NCI-H1417 (cell line): ENCODE results near the gene DHX8.

Experiments
- DNase-seq, 3 experiments: peaks; one replicate each; lab custom pipeline; 2025; lab: John Stamatoyannopoulos, UW

Gene DHX8

GRCh38 chr17:43524945-43525575, 41.3 kb downstream of the DHX8 start:
- no peak for DNase-seq

DNA sequence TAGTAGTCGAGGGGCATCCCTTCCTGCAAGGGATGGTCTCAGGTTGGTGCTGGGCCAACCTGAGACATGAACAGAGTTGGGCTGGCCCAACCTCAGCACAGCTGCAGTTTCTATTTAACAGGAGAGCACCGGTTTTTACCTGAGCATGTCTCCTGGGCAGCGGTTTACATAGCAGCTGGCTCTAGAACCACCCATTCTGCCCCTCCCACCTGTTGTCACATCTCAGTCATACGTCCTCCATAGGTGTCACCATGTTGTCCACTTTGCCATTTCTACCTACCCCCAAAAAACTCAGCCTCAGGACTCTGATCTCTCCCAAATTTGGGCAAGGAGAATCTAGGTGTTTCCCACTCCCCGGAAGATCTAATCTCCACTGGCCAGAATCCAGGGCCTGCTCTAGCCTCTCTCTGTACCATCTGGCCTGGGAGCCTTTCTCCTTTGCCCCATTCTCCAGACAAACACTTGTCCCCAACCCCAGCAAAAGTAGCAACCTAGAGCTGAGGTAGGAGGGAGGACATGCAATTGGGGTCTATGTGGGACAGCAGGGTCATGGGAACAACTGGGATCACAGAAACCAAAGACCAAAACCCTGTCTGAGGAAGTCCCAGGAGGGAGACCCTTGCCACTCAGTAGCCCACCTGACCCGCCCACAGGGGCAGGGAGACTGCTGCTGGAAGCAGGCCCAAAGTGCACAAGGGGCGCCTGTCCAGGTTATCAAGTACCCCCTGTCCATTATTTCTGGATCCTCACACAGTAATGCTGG, 43.3 kb downstream of the DHX8 start:
- DNase-seq, result no peak

- no peak for DNase-seq
These were observed 44.7 kb downstream of the DHX8 start for GRCh38 chr17:43528319-43528987.

GRCh38 chr17:43528988-43529814, 45.4 kb downstream of the DHX8 start:
- DNase-seq, result no peak

DNA sequence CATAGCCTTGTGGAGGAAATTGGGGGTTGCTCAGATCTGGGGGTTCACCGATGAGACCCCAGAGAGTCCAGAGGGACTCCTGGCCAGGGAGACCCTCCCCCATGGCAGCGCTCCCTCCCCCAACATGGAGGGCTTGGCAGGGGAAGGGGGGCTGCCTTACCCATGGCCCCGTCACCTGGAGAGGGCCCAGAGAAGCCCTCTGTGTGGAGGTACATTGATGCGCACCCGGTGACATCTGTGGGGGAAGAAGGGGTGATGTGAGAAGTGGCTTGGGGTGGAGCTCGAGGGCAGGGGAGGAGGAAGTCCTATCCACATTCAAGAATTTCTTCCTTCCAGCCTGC, 46.1 kb downstream of the DHX8 start:
- no peak for DNase-seq

DNA sequence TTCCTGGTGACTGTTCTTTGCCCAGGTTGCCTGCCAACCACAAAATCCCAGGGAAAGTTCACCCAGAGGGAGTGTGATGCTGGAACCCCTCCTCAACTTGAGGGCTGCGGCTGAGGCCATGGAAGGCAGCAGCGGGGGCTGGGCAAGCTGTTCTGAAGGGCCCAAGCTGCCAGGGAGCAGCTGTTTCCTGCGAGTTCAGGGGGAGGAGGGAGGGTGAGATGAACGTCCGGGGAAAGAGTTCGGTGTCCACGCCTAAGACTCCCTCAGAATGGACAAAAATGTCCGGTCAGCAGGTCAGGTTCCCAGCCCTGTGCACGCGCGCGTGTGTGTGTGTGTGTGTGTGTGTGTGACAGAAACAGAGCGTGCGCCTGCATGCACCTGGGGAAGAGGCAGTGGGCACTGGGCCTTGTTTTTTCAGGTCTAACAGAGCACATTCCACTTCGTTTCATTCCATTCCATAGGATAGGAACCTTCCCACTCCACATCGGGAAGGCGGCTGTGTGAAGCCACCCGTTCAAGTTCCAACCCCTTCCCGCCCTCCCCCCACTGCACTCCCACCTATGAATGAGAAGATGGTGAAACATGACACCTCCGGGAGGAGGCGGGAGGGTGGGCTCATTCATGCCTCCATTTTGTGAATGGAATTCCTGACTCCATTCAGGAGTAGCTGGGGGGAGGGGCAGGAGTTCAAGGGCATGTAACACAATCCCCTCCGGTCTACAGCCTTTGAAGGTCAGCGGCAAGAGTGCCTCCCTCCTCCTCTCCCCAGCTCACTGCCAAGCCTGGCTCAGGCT, 46.7 kb downstream of the DHX8 start:
- DNase-seq, result peak; percentile 75 to 92 (median 92)

DNA sequence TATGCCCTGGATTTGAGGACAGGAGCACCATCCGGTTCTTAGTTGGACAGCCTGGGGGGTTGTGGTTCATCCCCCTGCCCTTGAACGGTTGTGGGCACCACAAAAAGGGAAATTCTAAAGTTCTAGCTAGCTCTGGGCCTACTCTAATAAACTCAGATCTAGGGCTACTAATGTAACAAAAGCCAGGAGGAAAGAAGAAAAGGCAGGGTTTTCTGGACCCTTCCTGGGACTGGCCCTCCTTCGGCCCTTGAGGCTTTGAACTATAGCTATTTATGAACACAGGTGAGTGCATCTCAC, 47.3 kb downstream of the DHX8 start:
- DNase-seq, result no peak

DNA sequence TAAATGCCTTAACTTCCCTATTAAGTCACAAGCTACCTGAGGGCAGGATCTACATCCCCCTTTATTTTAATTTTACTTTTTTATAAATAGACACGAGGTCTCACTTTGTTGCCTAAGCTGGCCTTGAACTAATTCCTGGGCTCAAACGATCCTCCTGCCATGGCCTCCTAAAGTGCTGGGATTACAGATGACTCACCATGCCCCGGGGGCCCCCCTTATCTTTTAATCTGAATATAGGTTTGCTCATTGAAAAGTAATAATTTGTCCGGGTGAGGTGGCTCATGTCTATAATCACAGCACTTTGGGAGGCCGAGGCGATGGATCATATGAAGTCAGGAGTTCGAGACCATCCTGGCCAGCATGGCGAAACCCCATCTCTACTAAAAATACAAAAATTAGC, 48.2 kb downstream of the DHX8 start:
- DNase-seq, result no peak

DNA sequence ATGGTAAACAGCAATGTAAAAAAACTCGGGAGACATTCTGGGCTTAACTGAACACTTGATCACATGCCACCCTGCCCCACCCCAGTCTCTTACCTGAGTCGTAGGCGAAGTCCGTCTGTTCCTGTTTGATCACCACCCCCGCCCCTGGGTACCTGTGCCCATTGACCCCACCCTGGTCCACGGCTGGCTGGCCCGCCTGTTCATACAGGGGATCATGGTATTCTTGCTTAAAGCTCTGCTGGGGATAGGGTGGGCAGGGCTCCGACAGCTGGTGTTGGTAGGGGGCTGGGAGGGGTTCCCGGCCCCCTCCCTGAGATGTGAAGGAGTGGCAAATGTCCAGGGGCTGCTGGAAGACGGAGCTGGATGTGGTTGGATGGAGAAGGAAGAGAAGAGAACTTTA, 48.8 kb downstream of the DHX8 start:
- no peak for DNase-seq

DNA sequence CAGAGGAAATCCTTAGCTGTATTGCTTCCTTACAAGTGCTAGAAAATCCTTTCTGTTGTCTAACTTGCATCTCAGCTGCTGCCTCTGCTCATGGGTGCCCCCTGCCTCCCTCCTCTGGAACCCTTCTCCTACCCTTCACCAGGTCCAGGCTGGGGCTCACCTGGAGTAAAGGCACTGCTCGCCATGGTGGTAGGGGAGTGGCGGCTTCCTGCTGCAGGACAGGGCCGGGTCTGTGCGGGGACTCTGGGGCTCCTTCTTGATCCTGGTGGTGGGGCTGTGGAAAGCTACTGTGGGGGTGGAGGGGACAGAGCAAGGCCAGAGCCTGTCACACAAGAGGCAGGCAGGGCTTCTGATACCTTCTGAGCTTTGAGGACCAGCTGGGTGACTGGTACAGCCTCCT, 49.9 kb downstream of the DHX8 start:
- no peak for DNase-seq

DNA sequence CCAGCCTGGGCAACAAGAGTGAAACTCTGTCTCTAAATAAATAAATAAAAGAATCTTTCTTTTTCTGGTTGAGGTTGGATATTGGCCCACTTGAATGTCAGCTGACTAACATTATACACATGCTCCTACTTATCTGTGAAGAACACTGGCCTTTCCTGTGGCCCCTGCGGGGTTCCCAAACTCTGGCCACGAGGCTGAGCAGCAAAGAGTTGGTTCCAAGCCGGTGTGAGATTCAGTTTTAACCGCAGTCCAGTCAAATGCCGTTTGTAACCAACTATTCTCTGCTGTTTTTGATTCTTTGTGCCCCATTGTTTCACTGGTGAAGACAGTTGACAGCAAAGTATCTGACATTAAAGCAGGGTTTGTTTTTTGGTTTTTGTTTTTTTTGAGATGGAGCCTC, 51.1 kb downstream of the DHX8 start:
- no peak for DNase-seq

DNA sequence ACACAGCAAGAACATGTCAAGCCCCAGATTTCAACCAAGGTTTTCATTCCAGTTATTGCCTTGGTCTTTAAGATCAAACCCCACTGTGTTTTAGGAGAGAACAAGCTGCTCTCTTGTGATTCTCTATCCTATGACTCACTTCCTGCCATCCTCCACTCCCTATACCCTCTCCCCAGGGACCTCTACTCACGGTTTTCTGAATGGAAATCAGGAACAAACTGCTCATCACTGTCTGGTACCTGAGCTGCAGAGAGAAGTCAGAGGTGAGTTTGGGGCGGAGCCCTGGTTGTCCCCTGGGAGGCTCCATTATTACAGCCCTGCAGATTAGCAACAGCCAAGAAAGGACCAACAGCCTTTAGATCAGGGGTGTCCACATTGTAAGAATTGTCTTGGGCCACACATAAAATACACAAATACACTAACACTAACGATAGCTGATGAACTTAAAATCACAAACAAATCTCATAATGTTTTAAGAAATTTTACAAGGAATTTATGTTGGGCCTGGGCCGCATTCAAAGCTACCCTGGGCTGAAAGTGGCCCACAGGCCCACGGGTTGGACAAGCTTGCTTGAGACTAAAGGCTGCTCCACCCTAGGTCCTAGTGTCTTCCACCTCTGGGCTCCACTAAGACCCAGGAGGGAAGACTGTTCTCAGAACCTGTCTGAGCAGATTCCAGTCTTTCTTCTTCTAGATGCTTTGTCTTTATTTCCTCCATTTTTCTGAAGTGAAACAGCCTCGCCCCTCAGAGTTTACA, 52.6 kb downstream of the DHX8 start:
- no peak for DNase-seq

DNA sequence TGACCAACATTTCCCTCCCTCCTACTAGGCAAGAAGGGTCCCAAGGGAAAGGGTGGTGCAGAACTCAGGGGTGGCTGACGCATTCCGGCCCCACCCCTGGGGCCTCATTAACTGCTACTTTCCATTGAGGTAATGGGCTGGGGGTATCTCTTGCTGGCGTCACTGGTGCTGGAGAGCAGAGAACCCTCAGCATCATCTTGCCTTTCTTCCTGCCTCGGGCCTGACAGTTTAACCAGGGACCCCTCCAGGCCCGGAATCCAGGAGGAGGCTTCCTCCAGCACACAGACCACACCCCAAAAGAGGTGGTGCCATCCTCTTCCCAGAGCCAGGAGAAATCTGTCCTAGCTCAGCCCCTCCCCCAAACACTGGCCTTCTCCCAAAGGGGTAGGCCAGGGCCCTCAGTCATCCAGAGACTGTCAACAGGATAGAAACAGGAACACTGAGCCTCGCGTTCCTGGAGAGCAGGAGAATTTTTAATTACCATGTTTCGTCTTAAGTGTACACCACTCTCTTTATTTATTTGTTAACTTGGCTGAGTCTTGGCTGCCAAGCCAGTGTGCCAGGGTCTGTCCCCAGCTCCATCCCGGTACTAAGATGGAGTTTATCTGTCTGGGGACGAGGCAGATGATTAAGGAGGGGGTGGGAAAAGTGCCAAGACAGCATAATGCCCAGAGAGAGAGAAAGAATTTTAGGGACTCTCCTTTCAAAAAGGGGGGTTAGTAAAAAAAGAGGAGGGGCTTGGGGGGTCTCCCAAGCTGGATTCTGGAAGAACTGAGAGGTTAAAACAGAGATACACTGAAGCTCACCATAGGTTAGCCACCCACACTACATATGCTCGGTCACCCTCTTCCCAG, 57.3 kb downstream of the DHX8 start:
- no peak for DNase-seq

GRCh38 chr17:43542859-43543258, 59.1 kb downstream of the DHX8 start:
- no peak for DNase-seq

DNA sequence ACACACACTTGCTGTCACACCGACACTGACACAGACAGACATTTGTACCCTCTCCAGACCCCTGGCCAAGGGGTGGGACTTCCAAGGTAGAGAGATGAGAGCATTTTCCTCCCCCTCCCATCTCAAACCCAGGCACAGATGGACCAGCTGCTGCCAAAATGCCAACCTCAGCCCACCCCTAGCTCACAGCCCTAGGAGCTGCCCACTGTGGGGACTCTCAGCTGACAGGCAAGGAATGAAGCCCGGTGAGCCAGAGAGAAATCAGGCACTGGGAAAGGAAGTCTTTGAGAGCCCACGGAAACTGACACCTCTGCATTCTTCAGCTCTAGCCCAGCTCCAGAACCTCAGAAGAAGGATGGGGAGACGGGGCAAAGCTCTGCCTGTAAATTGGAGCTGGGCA, 59.5 kb downstream of the DHX8 start:
- no peak for DNase-seq

GRCh38 chr17:43543771-43544575, 60.2 kb downstream of the DHX8 start:
- no peak for DNase-seq

GRCh38 chr17:43545383-43545632, 61.5 kb downstream of the DHX8 start:
- DNase-seq, result peak in 2 of 3 experiments; percentile 27 to 45

DNA sequence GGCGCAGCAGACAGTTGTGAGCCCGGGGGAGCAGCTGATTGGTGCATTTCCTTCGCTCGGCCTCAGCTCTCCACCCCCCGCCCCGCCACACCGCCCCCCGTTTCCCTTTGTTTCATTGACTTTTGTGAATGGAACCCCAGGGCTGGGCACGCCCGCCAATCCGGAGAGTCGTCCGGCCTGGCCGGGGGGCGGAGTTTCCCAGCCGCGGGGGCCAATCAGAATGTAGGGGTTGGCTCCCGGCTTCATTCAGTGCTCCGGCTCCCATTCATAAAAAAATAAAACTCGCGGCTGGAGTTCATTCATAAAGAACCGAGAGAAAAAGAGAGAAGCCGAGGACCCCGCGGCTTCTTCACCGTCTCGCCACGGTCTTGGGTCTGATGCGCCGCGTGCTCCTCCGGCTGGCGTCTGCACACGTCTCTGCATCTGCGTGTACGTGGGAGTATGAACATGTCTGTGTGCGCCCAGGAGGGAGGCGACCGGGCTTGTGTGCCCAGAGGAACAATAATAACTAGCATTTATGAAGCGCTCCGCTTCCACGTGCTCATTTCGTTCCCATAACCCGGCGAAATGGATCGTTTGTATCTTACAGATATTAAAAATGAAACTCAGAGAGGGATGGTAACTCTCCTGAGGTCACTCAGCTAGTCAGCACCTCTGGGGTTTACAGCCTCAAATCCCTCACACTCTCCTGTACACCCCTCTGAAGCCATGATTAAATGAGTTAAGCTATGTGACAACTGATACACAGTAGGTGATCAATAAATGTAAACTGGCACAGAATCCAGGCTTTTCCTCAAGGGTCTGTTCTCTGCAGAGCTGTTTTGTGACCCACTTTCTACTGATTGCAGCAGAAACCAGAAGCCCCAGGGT, 62.8 kb downstream of the DHX8 start, which contains the start of gene ETV4:
TSS of gene ETV4 (minus strand) at position 22 of the 870 bp plus-strand sequence. CDS start 723 bp downstream, outside the sequence.
- DNase-seq, result peak; percentile 74 to 94 (median 91)

GRCh38 chr17:43547189-43547550, 63.4 kb downstream of the DHX8 start:
- DNase-seq, result no peak
